NB4 (cell line): ENCODE results near the gene BBIP1.

Source experiments
- DNase-seq: peaks from one replicate; pipeline ENCODE4 v3.0.0; 2010; ENCODE audit warnings: low read depth
- H3K4me3 ChIP-seq: one replicate; pipeline ENCODE4 v1.5.1; 2011; ENCODE audit warnings: mild to moderate bottlenecking, low read depth, low read length, moderate library complexity
- MYC ChIP-seq: IDR thresholded peaks from 2 replicates; pipeline ENCODE4 v1.6.1; 2011; ENCODE audit warnings: low read depth, low read length
- POLR2A ChIP-seq: IDR thresholded peaks from 2 replicates; pipeline ENCODE4 v1.6.1; 2011; ENCODE audit warnings: mild to moderate bottlenecking; ENCODE audit not compliant: insufficient read length; ENCODE audit errors: extremely low read depth
- TF ChIP-seq, protein P1 (sequence below): IDR thresholded peaks from 2 replicates; pipeline ENCODE4 v1.6.1; 2011; ENCODE audit warnings: low read depth, low read length
- TF ChIP-seq, protein P2 (sequence below): IDR thresholded peaks from one replicate; pipeline ENCODE4 v1.5.1; 2012; ENCODE audit warnings: low read depth, low read length

Gene BBIP1

DNA sequence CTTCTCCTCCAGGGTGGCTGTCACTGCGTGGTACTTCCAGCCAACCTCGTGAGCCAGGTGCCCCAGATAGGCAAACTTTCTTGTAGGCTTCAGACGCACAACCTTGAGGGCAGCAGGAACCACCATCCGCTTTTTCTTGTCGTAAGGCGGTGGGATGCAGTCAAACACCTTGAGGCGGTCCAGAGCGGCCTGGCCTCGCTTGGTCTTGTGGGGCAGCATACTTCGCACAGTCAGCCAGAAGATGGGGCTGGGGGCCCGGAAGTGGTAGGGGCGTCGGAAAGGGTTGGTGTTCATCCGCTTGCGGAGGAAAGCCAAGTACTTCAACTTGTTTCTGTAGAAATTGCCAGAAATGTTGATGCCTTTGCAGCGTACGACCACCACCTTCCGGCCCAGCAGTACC is 17.8 kb upstream of the BBIP1 start:
- no peak overlapping the region for H3K4me3 ChIP-seq
- DNase-seq, result no peak
- no peak for TF ChIP-seq POLR2A
- TF ChIP-seq, protein P1, sequence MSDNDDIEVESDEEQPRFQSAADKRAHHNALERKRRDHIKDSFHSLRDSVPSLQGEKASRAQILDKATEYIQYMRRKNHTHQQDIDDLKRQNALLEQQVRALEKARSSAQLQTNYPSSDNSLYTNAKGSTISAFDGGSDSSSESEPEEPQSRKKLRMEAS, result no peak
- TF ChIP-seq, protein P2, sequence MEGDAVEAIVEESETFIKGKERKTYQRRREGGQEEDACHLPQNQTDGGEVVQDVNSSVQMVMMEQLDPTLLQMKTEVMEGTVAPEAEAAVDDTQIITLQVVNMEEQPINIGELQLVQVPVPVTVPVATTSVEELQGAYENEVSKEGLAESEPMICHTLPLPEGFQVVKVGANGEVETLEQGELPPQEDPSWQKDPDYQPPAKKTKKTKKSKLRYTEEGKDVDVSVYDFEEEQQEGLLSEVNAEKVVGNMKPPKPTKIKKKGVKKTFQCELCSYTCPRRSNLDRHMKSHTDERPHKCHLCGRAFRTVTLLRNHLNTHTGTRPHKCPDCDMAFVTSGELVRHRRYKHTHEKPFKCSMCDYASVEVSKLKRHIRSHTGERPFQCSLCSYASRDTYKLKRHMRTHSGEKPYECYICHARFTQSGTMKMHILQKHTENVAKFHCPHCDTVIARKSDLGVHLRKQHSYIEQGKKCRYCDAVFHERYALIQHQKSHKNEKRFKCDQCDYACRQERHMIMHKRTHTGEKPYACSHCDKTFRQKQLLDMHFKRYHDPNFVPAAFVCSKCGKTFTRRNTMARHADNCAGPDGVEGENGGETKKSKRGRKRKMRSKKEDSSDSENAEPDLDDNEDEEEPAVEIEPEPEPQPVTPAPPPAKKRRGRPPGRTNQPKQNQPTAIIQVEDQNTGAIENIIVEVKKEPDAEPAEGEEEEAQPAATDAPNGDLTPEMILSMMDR, result no peak
- no peak for TF ChIP-seq MYC

DNA sequence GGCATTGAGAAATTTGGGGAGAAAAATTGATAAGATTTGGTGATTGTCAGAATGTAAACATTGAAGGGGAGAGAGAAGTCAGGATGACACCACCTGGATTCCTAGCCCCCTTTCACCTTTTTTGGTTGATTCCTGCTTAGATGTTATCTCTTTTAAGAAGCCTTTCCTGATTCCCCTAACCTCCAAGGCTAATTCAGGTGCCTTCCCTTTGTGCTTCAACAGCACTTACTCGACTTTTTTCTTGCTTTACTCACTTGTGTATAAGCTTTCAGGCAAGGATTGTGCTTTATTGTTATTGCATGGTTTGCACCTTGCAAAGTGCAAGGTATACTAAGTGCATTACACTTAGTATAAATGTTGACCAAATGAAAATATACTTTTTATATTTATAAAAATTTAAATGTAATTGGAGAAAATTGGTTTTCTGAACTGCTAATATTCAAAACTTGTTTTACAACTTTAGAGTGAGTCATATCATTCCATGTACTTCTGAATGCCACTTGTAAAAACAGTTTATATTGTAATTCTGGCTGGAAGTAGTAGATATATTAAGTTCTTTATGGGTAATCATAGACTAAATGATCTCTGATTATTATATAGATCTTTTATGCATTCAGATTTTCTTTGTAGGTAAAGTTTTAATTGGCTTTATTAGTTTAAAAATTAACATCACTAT is 13.7 kb upstream of the BBIP1 start:
- DNase-seq, result no peak
- no peak overlapping the region for H3K4me3 ChIP-seq
- TF ChIP-seq, protein P2, result no peak
- TF ChIP-seq MYC (no peak), POLR2A (no peak)
- TF ChIP-seq, protein P1, result no peak

DNA sequence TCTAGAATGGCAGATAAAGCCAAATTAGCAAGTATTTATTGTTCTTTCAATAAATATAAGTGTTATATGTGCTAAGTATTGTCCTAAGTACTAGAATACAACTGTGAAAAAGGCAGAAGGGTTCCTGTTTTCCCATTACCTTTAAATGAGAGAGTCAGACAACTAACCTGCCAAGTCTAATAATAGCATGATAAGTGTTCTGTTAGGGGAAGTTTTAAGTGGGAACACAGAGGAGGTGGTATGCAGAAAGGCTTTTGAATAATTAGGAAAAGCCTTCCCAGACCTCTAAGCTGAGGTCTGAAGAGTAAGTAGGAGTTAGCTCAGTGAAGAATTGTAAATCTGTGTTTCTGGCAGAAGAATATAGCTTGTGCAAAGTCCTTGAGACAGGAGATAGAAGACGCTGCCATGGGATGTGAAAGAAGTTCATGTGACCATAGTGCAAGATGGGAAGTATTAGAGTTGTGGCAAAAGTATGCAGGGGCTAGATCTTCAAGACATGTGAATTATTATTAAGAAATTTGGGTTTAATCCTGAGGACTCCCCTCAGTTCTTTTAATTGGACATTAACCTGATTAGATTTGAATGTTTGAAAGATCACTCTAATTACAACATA is 12.9 kb upstream of the BBIP1 start:
- no peak overlapping the region for H3K4me3 ChIP-seq
- DNase-seq, result no peak
- TF ChIP-seq, protein P1, result no peak
- TF ChIP-seq, protein P2, result no peak
- TF ChIP-seq MYC, result no peak
- no peak for TF ChIP-seq POLR2A

DNA sequence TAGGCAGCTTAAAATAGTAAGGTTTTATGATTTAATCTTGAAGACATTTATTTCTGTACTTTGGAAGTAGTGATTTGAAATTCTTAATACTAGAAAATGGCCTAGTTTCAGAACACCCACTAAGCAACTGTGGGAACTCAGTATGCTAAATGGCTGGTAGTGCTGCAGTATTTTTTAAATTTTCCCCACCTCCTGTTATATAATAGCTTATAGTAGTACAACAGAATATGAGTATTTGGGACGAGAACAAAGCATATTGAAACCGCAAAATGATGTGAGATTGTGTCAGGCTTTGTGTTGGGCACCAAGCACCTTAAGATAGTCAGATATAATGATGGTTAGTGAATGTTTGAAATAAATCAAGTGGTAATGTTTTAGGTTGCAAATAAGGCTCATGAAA is 8.5 kb upstream of the BBIP1 start:
- no peak for DNase-seq
- no peak overlapping the region for H3K4me3 ChIP-seq
- TF ChIP-seq MYC (no peak), POLR2A (no peak)
- TF ChIP-seq, protein P2, result no peak
- TF ChIP-seq, protein P1, result no peak

DNA sequence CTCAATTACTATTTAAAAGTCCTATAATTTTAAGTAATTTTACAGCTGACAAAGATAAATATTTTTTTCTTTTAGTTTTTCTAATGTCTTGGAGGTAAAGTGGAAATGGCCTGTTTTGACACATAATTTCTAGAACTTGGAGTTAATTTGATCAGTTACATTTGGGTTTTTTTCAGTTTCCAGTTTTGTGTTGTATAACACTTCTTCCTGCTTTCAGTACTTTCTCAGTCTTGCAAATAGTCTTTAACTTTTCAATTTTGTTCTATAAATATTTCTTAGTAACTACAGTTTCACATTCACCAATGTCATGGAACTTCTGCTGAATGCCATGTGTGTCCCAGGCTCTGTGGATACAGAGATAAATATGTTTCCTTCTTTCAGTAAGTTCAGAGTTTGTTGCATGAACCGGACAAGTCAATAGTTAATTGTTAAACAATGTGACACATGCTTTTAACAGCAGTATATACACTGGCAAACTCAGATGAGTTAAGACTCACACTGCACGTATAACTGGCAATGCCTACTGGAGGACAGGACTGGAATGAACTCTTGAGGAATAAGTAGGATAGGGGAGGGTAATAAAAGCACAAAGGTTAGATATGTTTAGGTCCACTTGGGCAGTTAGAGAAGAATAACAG is 5.0 kb upstream of the BBIP1 start:
- peak; percentile 10 for DNase-seq
- TF ChIP-seq, protein P1, result no peak
- TF ChIP-seq, protein P2, result no peak
- TF ChIP-seq POLR2A (no peak), MYC (no peak)
- peak overlapping the region; percentile 14 for H3K4me3 ChIP-seq
